HepG2 (cell line): ENCODE data around the gene RIMBP2. TPM values are rescaled to one million over a fixed set of nuclear protein-coding genes. Genes with fewer than 3 reads are reported as not detected.

Source experiments
- ATAC-seq: fragments of 200-7000 bp; cut with Tn5 transposase; 3 replicates; pipeline ENCODE4 v1.9.1; 2020; ENCODE audit warnings: mild to moderate bottlenecking, moderate library complexity
- BruUV-seq: library from RNA; stranded (reverse); fragments of 400-500 nt; replicated peaks from 2 replicates; lab custom pipeline; 2021; lab: Mats Ljungman, UMichigan
- CTCF ChIA-PET: fragments of 300-600 bp; formaldehyde crosslinking; extraction: SDS; loops from one replicate; lab custom pipeline; 2021; ENCODE audit warnings: low total read pairs, inconsistent platforms, low intra/inter-chr PET ratio; lab: Yijun Ruan, JAX
- POLR2A ChIA-PET: fragments of 350-600 bp; sonication (Branson Sonifier 250); formaldehyde crosslinking; loops from one replicate; lab custom pipeline; 2020; ENCODE audit warnings: antibody characterized with exemption, inconsistent platforms; lab: Yijun Ruan, JAX
- DNase-seq: peaks from one replicate; pipeline ENCODE4 v3.0.0-alpha.2; 2015; ENCODE audit warnings: low spot score
- FAIRE-seq: peaks from 3 replicates; lab custom pipeline; 2011; peaks lifted over from hg19 to GRCh38; lab: Jason Lieb, UNC
- H2AFZ ChIP-seq: one replicate; pipeline ENCODE4 v1.6.1; 2011; ENCODE audit warnings: low read length, inconsistent platforms
- H3K27ac ChIP-seq: fragments of 300-600 bp; 3 replicates; pipeline ENCODE4 v1.8.0; 2011; ENCODE audit warnings: mixed run types, mild to moderate bottlenecking, mixed read lengths, low read length, inconsistent platforms; ENCODE audit not compliant: insufficient read depth; ENCODE audit errors: extremely low read length
- H3K27me3 ChIP-seq, 2 experiments: fragments of 200-600 bp in 1 of 2; 2 replicates in 1 of 2; 3 replicates in 1 of 2; pipeline versions ENCODE4 v1.6.0 to v1.8.0; 2011; ENCODE audit warnings: low read length in 2 of 2, mild to moderate bottlenecking in 2 of 2, moderate library complexity in 2 of 2, inconsistent platforms in 1 of 2; ENCODE audit not compliant: insufficient read depth in 2 of 2, control insufficient read depth in 1 of 2
- H3K36me3 ChIP-seq, 2 experiments: fragments of 200-600 bp in 1 of 2; replicated peaks in 1 of 2; 2 replicates in 1 of 2; 3 replicates in 1 of 2; pipeline versions ENCODE4 v1.5.1 to v1.8.0; 2011; ENCODE audit warnings: low read length in 2 of 2, inconsistent platforms in 1 of 2; ENCODE audit not compliant: insufficient read depth in 2 of 2, control insufficient read depth in 1 of 2
- H3K4me1 ChIP-seq: 2 replicates; pipeline ENCODE4 v1.5.1; 2012; ENCODE audit warnings: low read length, inconsistent platforms; ENCODE audit not compliant: insufficient read depth
- H3K4me2 ChIP-seq: 2 replicates; pipeline ENCODE4 v1.6.0; 2011; ENCODE audit warnings: low read depth, low read length, inconsistent platforms
- H3K4me3 ChIP-seq, 3 experiments: fragments of 200-600 bp in 1 of 3; sonication (generic), shearing (Covaris generic) in 1 of 3; replicated peaks in 1 of 3; 2 replicates each; pipeline ENCODE4 v1.5.1; 2011 to 2016; ENCODE audit warnings: low read length in 3 of 3, inconsistent platforms in 2 of 3, low read depth in 2 of 3, mild to moderate bottlenecking in 2 of 3, control low read depth in 1 of 3, mixed read lengths in 1 of 3; ENCODE audit not compliant: insufficient read depth in 1 of 3
- H3K79me2 ChIP-seq: one replicate; pipeline ENCODE4 v1.6.1; 2011; ENCODE audit warnings: low read length, inconsistent platforms; ENCODE audit not compliant: insufficient read depth
- H3K9ac ChIP-seq: 2 replicates; pipeline ENCODE4 v1.6.0; 2011; ENCODE audit warnings: mild to moderate bottlenecking, low read depth, low read length, inconsistent platforms; ENCODE audit not compliant: insufficient read depth
- H3K9me3 ChIP-seq: 2 replicates; pipeline ENCODE4 v1.5.1; 2012; ENCODE audit warnings: mild to moderate bottlenecking, low read length
- H4K20me1 ChIP-seq: 2 replicates; pipeline ENCODE4 v1.6.0; 2011; ENCODE audit warnings: inconsistent platforms, mild to moderate bottlenecking, low read length, moderate library complexity; ENCODE audit not compliant: insufficient read depth
- FIP1L1 ChIP-seq: fragments of 200-400 bp; formaldehyde crosslinking; IDR thresholded peaks from 2 replicates; pipeline ENCODE4 v1.6.1; 2018; ENCODE audit warnings: low read depth, mild to moderate bottlenecking, low read length, moderate library complexity, borderline replicate concordance; ENCODE audit not compliant: insufficient read depth
- FOXP4 ChIP-seq: sonication (generic); formaldehyde crosslinking; IDR thresholded peaks from 2 replicates; pipeline ENCODE4 v1.4.0; 2020; ENCODE audit warnings: missing genetic modification reagents
- MNT ChIP-seq: fragments of 450-650 bp; IDR thresholded peaks from 2 replicates; pipeline ENCODE4 v1.6.1; 2016
- NCOA5 ChIP-seq: sonication (generic); formaldehyde crosslinking; IDR thresholded peaks from 2 replicates; pipeline ENCODE4 v1.4.0; 2020; ENCODE audit warnings: missing genetic modification reagents
- TAF1 ChIP-seq: sonication (generic); formaldehyde crosslinking; IDR thresholded peaks from 2 replicates; pipeline ENCODE4 v1.4.0; 2020; ENCODE audit warnings: missing genetic modification reagents
- ZBTB1 ChIP-seq: sonication (generic); formaldehyde crosslinking; IDR thresholded peaks from 2 replicates; pipeline ENCODE4 v1.4.0; 2020; ENCODE audit warnings: missing genetic modification reagents, borderline replicate concordance
- WGBS: methylation state at CpG from one replicate; pipeline ENCODE4 v1.1.6; 2017; ENCODE audit warnings: low lambda C conversion rate; 5-methylcytosine and 5-hydroxymethylcytosine counted together
- in situ Hi-C: cut with HindIII; loops from 2 replicates; pipeline ENCODE4 v1.10.0; 2017; ENCODE audit warnings: low pct_unique_long_range_greater_than_20kb; ENCODE audit not compliant: extremely low pct_ligation_motif_present
- intact Hi-C: fragments of 100-400 bp; cut with micrococcal nuclease; formaldehyde crosslinking; loops from one replicate; pipeline ENCODE4 v1.10.0; 2022; ENCODE audit not compliant: unreplicated experiment
- polyA plus RNA-seq, 8 experiments: library from polyadenylated mRNA; depleted of rRNA in 3 of 8; stranded (reverse) in 7 of 8; unstranded in 1 of 8; fragments of >200 nt; fragmentation: Illumina TruSeq in 4 of 8; extraction: Trizol in 4 of 8; gene quantifications; 2 replicates each; pipeline versions ENCODE4 v1.2.1 to v1.2.3, GENCODE V29; 2011 to 2016; ENCODE audit warnings: low read depth in 4 of 8, missing spikeins in 1 of 8, mixed read lengths in 1 of 8; ENCODE audit not compliant: insufficient read depth in 1 of 8
- total RNA-seq, 5 experiments: library from RNA; depleted of rRNA; stranded (reverse); fragments of >200 nt; fragmentation: Illumina TruSeq; extraction: Trizol; gene quantifications; 2 replicates each; pipeline ENCODE4 v1.2.3, GENCODE V29; 2016; ENCODE audit warnings: low read depth in 1 of 5

RIMBP2 gene
- total and polyA plus RNA-seq, 2 of the 13 experiments (the other 11 are each of a cell fraction or from before 2014, with no cell fraction given), result 0.03 TPM; not detected in 1

- Histone ChIP-seq H3K36me3 (no peaks in the 10 kb centered on the region), H3K79me2 (no peaks in the 10 kb centered on the region), H3K4me1 (no peaks in the 10 kb centered on the region), H3K4me3 (no peak overlapping the region), H3K9me3 (no peaks in the 10 kb centered on the region), H4K20me1 (no peaks in the 10 kb centered on the region), H3K27me3 (peaks cover 2 to 36% of the 10 kb centered on the region in 2 experiments), H3K27ac (no peak overlapping the region), H3K9ac (no peak overlapping the region), H2AFZ (no peak overlapping the region), H3K4me2 (no peak overlapping the region)
- ATAC-seq (no peak), DNase-seq (no peak), FAIRE-seq (no peak)
- TF ChIP-seq ZBTB1, result no peak
- TF ChIP-seq MNT, result peak; percentile 45
- in situ Hi-C loops, result no loop called here
- 40% methylated on average over 10 of the region's 12 CpGs for WGBS
- CTCF ChIA-PET, result no interaction called here
- intact Hi-C loops, result no loop called here
- POLR2A ChIA-PET, result no interaction called here
- no TSS peak for BruUV-seq
Measured at GRCh38 chr12:130486891-130487416, 229.1 kb downstream of the RIMBP2 start.

- POLR2A ChIA-PET, result no interaction called here
- TF ChIP-seq FIP1L1 (no peak), NCOA5 (CRISPR knock-in tag) (no peak), FOXP4 (no peak), TAF1 (CRISPR knock-in tag) (no peak)
- Histone ChIP-seq H3K36me3 (no peaks in the 10 kb centered on the region), H3K79me2 (no peaks in the 10 kb centered on the region), H3K27me3 (peaks cover 2 to 34% of the 10 kb centered on the region in 2 experiments), H3K4me2 (no peak overlapping the region), H4K20me1 (no peaks in the 10 kb centered on the region), H3K9ac (no peak overlapping the region), H3K4me1 (no peaks in the 10 kb centered on the region), H2AFZ (no peak overlapping the region), H3K9me3 (no peaks in the 10 kb centered on the region), H3K4me3 (no peak overlapping the region), H3K27ac (no peak overlapping the region)
- no TSS peak for BruUV-seq
- ATAC-seq (no peak), FAIRE-seq (no peak), DNase-seq (no peak)
- CTCF ChIA-PET, result no interaction called here
- WGBS, result 0% methylated on average over 4 of the region's 10 CpGs
- intact Hi-C loops (no loop called here), in situ Hi-C loops (no loop called here)
Measured at GRCh38 chr12:130486146-130486435, 230.0 kb downstream of the RIMBP2 start.
